SKM-1 treated with dmso at 0.1 percent for 144 hours (cell line): Measurements from ENCODE around the gene FAM174B.

ENCODE experiments used
- DNase-seq: peaks from one replicate; lab custom pipeline; 2025; ENCODE audit not compliant: unreplicated experiment; lab: John Stamatoyannopoulos, UW

Gene FAM174B

GRCh38 chr15:92665100-92665555, 9.6 kb upstream of the FAM174B start:
- DNase-seq: no peak

- no peak for DNase-seq
Observed at GRCh38 chr15:92664178-92664900, 8.8 kb upstream of the FAM174B start.

- no peak for DNase-seq
Observed at GRCh38 chr15:92663250-92663951, 7.8 kb upstream of the FAM174B start.

GRCh38 chr15:92662762-92663161, 7.2 kb upstream of the FAM174B start:
- DNase-seq: no peak

GRCh38 chr15:92661956-92662355, 6.4 kb upstream of the FAM174B start:
- no peak for DNase-seq

- DNase-seq: no peak
Observed at GRCh38 chr15:92661069-92661468, 5.5 kb upstream of the FAM174B start.

- no peak for DNase-seq
Observed at GRCh38 chr15:92657486-92657885, 1.9 kb upstream of the FAM174B start.

GRCh38 chr15:92656089-92656488, 514 bp upstream of the FAM174B start:
- no peak for DNase-seq

- DNase-seq: no peak
Observed at GRCh38 chr15:92654662-92655061, 913 bp downstream of the FAM174B start.

- no peak for DNase-seq
Observed at GRCh38 chr15:92653836-92654539, 1.6 kb downstream of the FAM174B start.

- DNase-seq: no peak
Observed at GRCh38 chr15:92653366-92653765, 2.2 kb downstream of the FAM174B start.

GRCh38 chr15:92652576-92652966, 3.0 kb downstream of the FAM174B start:
- no peak for DNase-seq

GRCh38 chr15:92651877-92652575, 3.5 kb downstream of the FAM174B start:
- no peak for DNase-seq

GRCh38 chr15:92650966-92651365, 4.6 kb downstream of the FAM174B start:
- no peak for DNase-seq

GRCh38 chr15:92650256-92650655, 5.3 kb downstream of the FAM174B start:
- DNase-seq: no peak

- no peak for DNase-seq
Observed at GRCh38 chr15:92648190-92648875, 7.2 kb downstream of the FAM174B start.

- no peak for DNase-seq
Observed at GRCh38 chr15:92647467-92648163, 8.0 kb downstream of the FAM174B start.

- no peak for DNase-seq
Observed at GRCh38 chr15:92646216-92646615, 9.4 kb downstream of the FAM174B start.

GRCh38 chr15:92645731-92646130, 9.8 kb downstream of the FAM174B start:
- no peak for DNase-seq

- no peak for DNase-seq
Observed at GRCh38 chr15:92645051-92645631, 10.4 kb downstream of the FAM174B start.
